A673 (cell line): ENCODE results near the gene GOSR1.
"Not testable (repeated sequence)": the region's sequence is repeated elsewhere in the genome, so short reads cannot be mapped to it uniquely, and the experiment has no call there.

ENCODE experiments used
- CTCF ChIP-seq: fragments of 300-800, 200-600 bp; sonication (generic); conservative IDR thresholded peaks from 2 replicates; pipeline ENCODE4 v1.5.1; 2017; ENCODE audit warnings: low read depth, mild to moderate bottlenecking, antibody characterized with exemption, low read length, moderate library complexity, mixed read lengths
- EZH2 ChIP-seq: fragments of 200-600 bp; sonication (generic); IDR thresholded peaks from 2 replicates; pipeline ENCODE4 v1.6.1; 2017; ENCODE audit warnings: borderline replicate concordance, low read depth, mild to moderate bottlenecking, mixed read lengths, antibody characterized with exemption, low read length; ENCODE audit not compliant: poor library complexity, severe bottlenecking

DNA sequence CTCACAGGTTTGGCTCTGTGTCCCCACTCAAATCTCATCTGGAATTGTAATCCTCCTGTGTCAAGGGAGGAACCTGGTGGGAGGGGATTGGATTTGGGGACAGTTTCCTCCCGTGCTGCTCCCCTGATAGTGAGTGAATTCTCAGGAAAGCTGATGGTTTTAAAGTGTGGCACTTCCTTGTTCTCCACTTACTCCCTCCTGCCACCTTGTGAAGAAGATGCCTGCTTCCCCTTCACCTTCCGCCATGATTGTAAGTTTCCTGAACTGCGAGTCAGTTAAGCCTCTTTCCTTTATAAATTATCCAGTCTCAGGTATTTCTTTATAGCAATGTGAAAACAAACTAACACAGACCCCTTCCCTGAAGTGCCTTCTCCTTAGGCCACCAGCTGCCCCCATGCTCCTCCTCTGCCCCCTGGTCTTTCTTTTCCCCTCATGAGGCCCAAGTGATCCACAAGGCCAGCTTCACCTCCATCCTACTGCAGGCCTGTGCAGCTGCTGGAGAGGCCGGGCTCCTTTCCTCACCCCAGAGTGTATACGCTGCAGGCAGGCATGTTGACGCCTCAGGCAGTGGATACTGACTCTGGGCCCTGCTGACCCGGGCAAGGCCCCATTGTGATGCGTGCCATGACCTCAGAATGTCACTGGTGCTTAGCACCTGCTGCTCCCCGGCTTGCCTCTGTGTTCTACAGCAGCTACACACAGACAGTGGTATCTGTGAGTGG is 74.2 kb downstream of the GOSR1 start:
- TF ChIP-seq EZH2, CTCF: not testable (repeated sequence)
